ENCODE data around the gene TEKT5. TPM values are rescaled to one million over a fixed set of nuclear protein-coding genes. Genes with fewer than 3 reads are reported as not detected.

The TEKT5 gene
- total and polyA plus RNA-seq, 9 donors = 0.13 to 0.39 (median 0.16) TPM; not detected in 4

GRCh38 chr16:10647721-10648296 lies 46.9 kb downstream of the TEKT5 start:
- Histone ChIP-seq H3K27me3 (ENCODE audit: control insufficient read depth, insufficient read depth, low read length) (no peaks in the 10 kb centered on the region), H3K36me3 (ENCODE audit: control insufficient read depth, insufficient read depth, low read length) (no peaks in the 10 kb centered on the region), H3K27ac (ENCODE audit: low read length) (no peak overlapping the region), H3K4me3 (ENCODE audit: low read length) (no peak overlapping the region), H3K4me1 (ENCODE audit: control insufficient read depth, insufficient read depth, low read length) (no peaks in the 10 kb centered on the region), H3K9me3 (replicated peaks; ENCODE audit: control insufficient read depth, low read depth, low read length) (no peaks in the 10 kb centered on the region)
- DNase-seq = no peak
- WGBS (ENCODE audit: insufficient coverage) = 85% methylated on average over 2 of the region's 4 CpGs

GRCh38 chr16:10647264-10647720 lies 47.4 kb downstream of the TEKT5 start:
- Histone ChIP-seq H3K9me3 (replicated peaks; ENCODE audit: control insufficient read depth, low read depth, low read length) (no peaks in the 10 kb centered on the region), H3K36me3 (ENCODE audit: control insufficient read depth, insufficient read depth, low read length) (no peaks in the 10 kb centered on the region), H3K27me3 (ENCODE audit: control insufficient read depth, insufficient read depth, low read length) (no peaks in the 10 kb centered on the region), H3K4me3 (ENCODE audit: low read length) (no peak overlapping the region), H3K27ac (ENCODE audit: low read length) (no peak overlapping the region), H3K4me1 (ENCODE audit: control insufficient read depth, insufficient read depth, low read length) (no peaks in the 10 kb centered on the region)
- DNase-seq = no peak
- 95% methylated on average over 4 of the region's 10 CpGs for WGBS (ENCODE audit: insufficient coverage)

- no peak for DNase-seq
- WGBS (ENCODE audit: insufficient coverage) = 88% methylated on average over 6 of the region's 9 CpGs
- no peak overlapping the region for H3K27ac ChIP-seq (ENCODE audit: low read length)
- no peaks in the 10 kb centered on the region for H3K9me3 ChIP-seq (replicated peaks; ENCODE audit: control insufficient read depth, low read depth, low read length)
- H3K27me3 ChIP-seq (ENCODE audit: control insufficient read depth, insufficient read depth, low read length) = no peaks in the 10 kb centered on the region
- H3K36me3 ChIP-seq (ENCODE audit: control insufficient read depth, insufficient read depth, low read length) = no peaks in the 10 kb centered on the region
- H3K4me1 ChIP-seq (ENCODE audit: control insufficient read depth, insufficient read depth, low read length) = no peaks in the 10 kb centered on the region
- no peak overlapping the region for H3K4me3 ChIP-seq (ENCODE audit: low read length)
These were observed 48.0 kb downstream of the TEKT5 start for GRCh38 chr16:10646581-10647263.

- no peak overlapping the region for H3K27ac ChIP-seq (ENCODE audit: low read length)
- no peak overlapping the region for H3K4me3 ChIP-seq (ENCODE audit: low read length)
- no peaks in the 10 kb centered on the region for H3K4me1 ChIP-seq (ENCODE audit: control insufficient read depth, insufficient read depth, low read length)
- H3K36me3 ChIP-seq (ENCODE audit: control insufficient read depth, insufficient read depth, low read length) = no peaks in the 10 kb centered on the region
- peaks cover under 1% of the 10 kb centered on the region for H3K27me3 ChIP-seq (ENCODE audit: control insufficient read depth, insufficient read depth, low read length)
- WGBS (ENCODE audit: insufficient coverage) = no CpG with 5 or more reads among the region's 1 CpG
- no peak for DNase-seq
- H3K9me3 ChIP-seq (replicated peaks; ENCODE audit: control insufficient read depth, low read depth, low read length) = no peaks in the 10 kb centered on the region
These were observed 48.5 kb downstream of the TEKT5 start for GRCh38 chr16:10646228-10646580.

- peaks cover 4% of the 10 kb centered on the region for H3K9me3 ChIP-seq (replicated peaks; ENCODE audit: control insufficient read depth, low read depth, low read length)
- WGBS (ENCODE audit: insufficient coverage) = 100% methylated on average over 3 of the region's 6 CpGs
- H3K36me3 ChIP-seq (ENCODE audit: control insufficient read depth, insufficient read depth, low read length) = no peaks in the 10 kb centered on the region
- H3K27me3 ChIP-seq (ENCODE audit: control insufficient read depth, insufficient read depth, low read length) = peaks cover 4% of the 10 kb centered on the region
- no peak overlapping the region for H3K27ac ChIP-seq (ENCODE audit: low read length)
- no peak overlapping the region for H3K4me3 ChIP-seq (ENCODE audit: low read length)
- no peaks in the 10 kb centered on the region for H3K4me1 ChIP-seq (ENCODE audit: control insufficient read depth, insufficient read depth, low read length)
- DNase-seq = no peak
These were observed 50.6 kb downstream of the TEKT5 start for GRCh38 chr16:10644092-10644491.

- no peak for DNase-seq
- 93% methylated on average over 3 of the region's 7 CpGs for WGBS (ENCODE audit: insufficient coverage)
These were observed 51.8 kb downstream of the TEKT5 start for GRCh38 chr16:10642964-10643363.

GRCh38 chr16:10641953-10642949 lies 52.5 kb downstream of the TEKT5 start:
- Histone ChIP-seq H3K36me3 (ENCODE audit: control insufficient read depth, insufficient read depth, low read length) (no peaks in the 10 kb centered on the region), H3K9me3 (replicated peaks; ENCODE audit: control insufficient read depth, low read depth, low read length) (peaks cover 4% of the 10 kb centered on the region), H3K27me3 (ENCODE audit: control insufficient read depth, insufficient read depth, low read length) (peaks cover 4% of the 10 kb centered on the region), H3K4me3 (ENCODE audit: low read length) (no peak overlapping the region), H3K27ac (ENCODE audit: low read length) (no peak overlapping the region), H3K4me1 (ENCODE audit: control insufficient read depth, insufficient read depth, low read length) (no peaks in the 10 kb centered on the region)
- DNase-seq = no peak
- 43% methylated on average over 4 of the region's 6 CpGs for WGBS (ENCODE audit: insufficient coverage)

More at GRCh38 chr16:10642964-10643363, 51.8 kb downstream of the TEKT5 start:
- no peak overlapping the region for H3K4me3 ChIP-seq (ENCODE audit: low read length)
- no peaks in the 10 kb centered on the region for H3K4me1 ChIP-seq (ENCODE audit: control insufficient read depth, insufficient read depth, low read length)
- peaks cover 4% of the 10 kb centered on the region for H3K27me3 ChIP-seq (ENCODE audit: control insufficient read depth, insufficient read depth, low read length)
- H3K27ac ChIP-seq (ENCODE audit: low read length) = no peak overlapping the region
- no peaks in the 10 kb centered on the region for H3K36me3 ChIP-seq (ENCODE audit: control insufficient read depth, insufficient read depth, low read length)
- peaks cover 4% of the 10 kb centered on the region for H3K9me3 ChIP-seq (replicated peaks; ENCODE audit: control insufficient read depth, low read depth, low read length)

GRCh38 chr16:10641555-10641952 lies 53.2 kb downstream of the TEKT5 start:
- DNase-seq = no peak
- Histone ChIP-seq H3K27ac (ENCODE audit: low read length) (no peak overlapping the region), H3K9me3 (replicated peaks; ENCODE audit: control insufficient read depth, low read depth, low read length) (peaks cover 4% of the 10 kb centered on the region), H3K4me1 (ENCODE audit: control insufficient read depth, insufficient read depth, low read length) (no peaks in the 10 kb centered on the region), H3K27me3 (ENCODE audit: control insufficient read depth, insufficient read depth, low read length) (peaks cover 4% of the 10 kb centered on the region), H3K36me3 (ENCODE audit: control insufficient read depth, insufficient read depth, low read length) (no peaks in the 10 kb centered on the region), H3K4me3 (ENCODE audit: low read length) (no peak overlapping the region)
- WGBS (ENCODE audit: insufficient coverage) = 83% methylated on average over 5 of the region's 7 CpGs

- no peak overlapping the region for H3K4me3 ChIP-seq (ENCODE audit: low read length)
- peaks cover 4% of the 10 kb centered on the region for H3K9me3 ChIP-seq (replicated peaks; ENCODE audit: control insufficient read depth, low read depth, low read length)
- H3K27ac ChIP-seq (ENCODE audit: low read length) = no peak overlapping the region
- H3K36me3 ChIP-seq (ENCODE audit: control insufficient read depth, insufficient read depth, low read length) = no peaks in the 10 kb centered on the region
- peaks cover 4% of the 10 kb centered on the region for H3K27me3 ChIP-seq (ENCODE audit: control insufficient read depth, insufficient read depth, low read length)
- H3K4me1 ChIP-seq (ENCODE audit: control insufficient read depth, insufficient read depth, low read length) = no peaks in the 10 kb centered on the region
- no peak for DNase-seq
- WGBS (ENCODE audit: insufficient coverage) = no CpG with 5 or more reads among the region's 3 CpGs
These were observed 53.8 kb downstream of the TEKT5 start for GRCh38 chr16:10640934-10641333.

- Histone ChIP-seq H3K36me3 (ENCODE audit: control insufficient read depth, insufficient read depth, low read length) (no peaks in the 10 kb centered on the region), H3K4me1 (ENCODE audit: control insufficient read depth, insufficient read depth, low read length) (no peaks in the 10 kb centered on the region), H3K27me3 (ENCODE audit: control insufficient read depth, insufficient read depth, low read length) (peaks cover 6% of the 10 kb centered on the region), H3K4me3 (ENCODE audit: low read length) (no peak overlapping the region), H3K9me3 (replicated peaks; ENCODE audit: control insufficient read depth, low read depth, low read length) (peaks cover 9% of the 10 kb centered on the region), H3K27ac (ENCODE audit: low read length) (no peak overlapping the region)
- WGBS (ENCODE audit: insufficient coverage) = 87% methylated on average over 6 of the region's 6 CpGs
- no peak for DNase-seq
These were observed 56.6 kb downstream of the TEKT5 start for GRCh38 chr16:10638101-10638500.
